ENCODE data around the gene GDF2. TPM values are rescaled to one million over a fixed set of nuclear protein-coding genes. Genes with fewer than 3 reads are reported as not detected.

Gene GDF2
- total RNA-seq, 4 donors from 2014 or later, result not detected

DNA sequence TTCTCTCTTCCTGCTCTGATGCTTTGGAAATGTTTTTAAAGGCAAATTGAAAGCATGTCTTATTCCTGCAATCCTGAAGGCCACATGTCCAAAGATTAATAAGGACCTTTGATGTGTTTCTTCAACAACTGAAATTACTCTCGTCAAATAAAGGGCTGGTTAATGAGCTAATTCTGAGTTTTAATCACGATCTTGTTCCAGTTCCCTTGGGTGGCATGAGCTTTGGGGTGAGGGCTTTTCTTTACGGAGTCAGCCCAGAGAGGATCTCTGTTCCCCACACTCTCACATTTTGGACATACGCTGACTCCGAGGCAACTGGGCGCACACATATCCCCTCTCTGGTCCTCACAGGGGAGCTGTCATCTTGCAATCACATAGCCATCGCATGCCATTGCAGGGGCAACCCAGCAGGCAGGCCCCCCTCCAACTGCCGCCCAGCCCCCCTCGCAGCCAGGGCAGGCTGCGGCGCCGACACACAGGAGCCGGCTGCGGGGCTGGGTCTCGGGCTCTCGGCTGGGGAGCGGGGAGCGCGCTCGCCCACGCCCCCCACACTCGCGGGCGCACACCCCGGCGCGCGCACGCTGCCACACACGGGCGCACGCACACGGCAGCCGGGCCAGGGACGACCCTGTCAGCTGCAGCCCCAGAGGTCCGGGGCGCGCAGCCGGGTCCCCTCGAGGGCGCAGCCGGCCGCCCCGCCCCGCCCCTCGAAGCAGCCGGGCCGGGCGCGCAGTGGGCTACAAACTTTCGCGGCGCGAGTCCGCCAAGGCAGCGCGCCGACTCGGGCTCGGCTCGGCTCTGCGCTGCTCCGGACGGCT is 22.4 kb upstream of the GDF2 start, which contains the start of gene GDF10:
Gene GDF10 (plus strand): TSS at position 587 of the 818 bp plus-strand sequence. CDS start 455 bp downstream, outside the sequence.
- Histone ChIP-seq H3K36me3 (no peaks in the 10 kb centered on the region), H3K27me3 (peaks cover 0 to 82% (median 5%) of the 10 kb centered on the region in 4 donors), H3K4me3 (peak within 1 kb of the TSS; percentile 31 to 66 (median 42)), H3K27ac (peak within 1 kb of the TSS in 2 of 4 donors; percentile 28 to 58), H3K4me1 (peaks cover 0 to 32% (median 11%) of the 10 kb centered on the region in 3 donors), H3K9me3 (no peaks in the 10 kb centered on the region)
- 40 to 43% methylated on average over 3 to 7 of the region's 64 CpGs for WGBS, 2 donors
- intact Hi-C loops (cut with DNase I), result no loop called here
- TF ChIP-seq, protein P1, sequence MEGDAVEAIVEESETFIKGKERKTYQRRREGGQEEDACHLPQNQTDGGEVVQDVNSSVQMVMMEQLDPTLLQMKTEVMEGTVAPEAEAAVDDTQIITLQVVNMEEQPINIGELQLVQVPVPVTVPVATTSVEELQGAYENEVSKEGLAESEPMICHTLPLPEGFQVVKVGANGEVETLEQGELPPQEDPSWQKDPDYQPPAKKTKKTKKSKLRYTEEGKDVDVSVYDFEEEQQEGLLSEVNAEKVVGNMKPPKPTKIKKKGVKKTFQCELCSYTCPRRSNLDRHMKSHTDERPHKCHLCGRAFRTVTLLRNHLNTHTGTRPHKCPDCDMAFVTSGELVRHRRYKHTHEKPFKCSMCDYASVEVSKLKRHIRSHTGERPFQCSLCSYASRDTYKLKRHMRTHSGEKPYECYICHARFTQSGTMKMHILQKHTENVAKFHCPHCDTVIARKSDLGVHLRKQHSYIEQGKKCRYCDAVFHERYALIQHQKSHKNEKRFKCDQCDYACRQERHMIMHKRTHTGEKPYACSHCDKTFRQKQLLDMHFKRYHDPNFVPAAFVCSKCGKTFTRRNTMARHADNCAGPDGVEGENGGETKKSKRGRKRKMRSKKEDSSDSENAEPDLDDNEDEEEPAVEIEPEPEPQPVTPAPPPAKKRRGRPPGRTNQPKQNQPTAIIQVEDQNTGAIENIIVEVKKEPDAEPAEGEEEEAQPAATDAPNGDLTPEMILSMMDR (IDR thresholded peaks at IDR 0.05), result no peak
- DNase-seq, result no peak

DNA sequence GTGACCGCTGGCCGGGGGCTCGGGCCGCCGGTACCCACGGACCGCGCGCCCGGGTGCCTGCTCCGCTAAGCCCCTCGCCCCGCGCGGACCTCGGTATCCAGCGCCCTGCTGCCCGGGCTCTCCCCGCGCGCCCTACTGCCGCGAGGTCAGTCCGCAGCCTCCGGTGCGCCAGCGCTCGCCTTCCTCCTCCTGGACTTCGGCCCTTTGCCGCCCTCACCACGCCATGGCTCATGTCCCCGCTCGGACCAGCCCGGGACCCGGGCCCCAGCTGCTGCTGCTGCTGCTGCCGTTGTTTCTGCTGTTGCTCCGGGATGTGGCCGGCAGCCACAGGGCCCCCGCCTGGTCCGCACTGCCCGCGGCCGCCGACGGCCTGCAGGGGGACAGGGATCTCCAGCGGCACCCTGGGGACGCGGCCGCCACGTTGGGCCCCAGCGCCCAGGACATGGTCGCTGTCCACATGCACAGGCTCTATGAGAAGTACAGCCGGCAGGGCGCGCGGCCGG is 21.8 kb upstream of the GDF2 start:
- H3K36me3 ChIP-seq, result no peaks in the 10 kb centered on the region
- peak overlapping the region; percentile 31 to 66 (median 42) for H3K4me3 ChIP-seq
- intact Hi-C loops (cut with DNase I), result no loop called here
- no peak for DNase-seq
- peaks cover 0 to 30% (median 11%) of the 10 kb centered on the region in 3 donors for H3K4me1 ChIP-seq
- H3K27me3 ChIP-seq, result peaks cover 0 to 82% (median 5%) of the 10 kb centered on the region in 4 donors
- TF ChIP-seq, protein P1 (IDR thresholded peaks at IDR 0.05), result no peak
- no peak for TF ChIP-seq POLR2A (IDR thresholded peaks at IDR 0.05)
- WGBS, 2 donors, result 0 to 43% methylated on average over 5 to 8 of the region's 57 CpGs
- no peaks in the 10 kb centered on the region for H3K9me3 ChIP-seq
- peak overlapping the region in 2 of 4 donors; percentile 28 to 58 for H3K27ac ChIP-seq

DNA sequence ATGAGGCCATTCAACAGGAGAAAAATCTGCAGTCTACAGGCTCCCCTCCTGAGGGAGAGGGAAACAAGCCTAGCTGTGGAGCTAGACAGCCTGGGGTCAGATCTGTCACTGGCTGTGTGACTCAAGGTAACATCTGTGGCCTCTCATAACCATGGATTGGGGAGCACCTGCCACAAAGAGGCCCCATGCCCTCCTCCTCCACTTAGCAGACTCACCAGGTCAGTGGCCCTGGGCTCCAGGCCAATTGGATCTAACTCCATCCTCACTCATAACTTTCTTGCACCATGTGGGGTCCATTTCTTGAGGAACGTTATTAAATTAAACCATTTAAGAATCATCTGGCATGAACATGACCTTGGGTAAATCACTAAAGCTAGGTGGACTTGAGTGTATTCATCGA is 20.4 kb upstream of the GDF2 start:
- peak overlapping the region in 2 of 4 donors; percentile 49 to 66 for H3K4me3 ChIP-seq
- peaks cover 0 to 22% (median 11%) of the 10 kb centered on the region in 3 donors for H3K4me1 ChIP-seq
- no peak overlapping the region for H3K27ac ChIP-seq
- H3K27me3 ChIP-seq, result peaks cover 0 to 85% (median 5%) of the 10 kb centered on the region in 4 donors
- H3K36me3 ChIP-seq, result no peaks in the 10 kb centered on the region
- intact Hi-C loops (cut with DNase I), result no loop called here
- no peak for DNase-seq
- H3K9me3 ChIP-seq, result no peaks in the 10 kb centered on the region
- 81 to 83% methylated on average over 2 of the region's 2 CpGs for WGBS, 2 donors
- no peak for TF ChIP-seq POLR2A (IDR thresholded peaks at IDR 0.05)
- TF ChIP-seq, protein P1 (IDR thresholded peaks at IDR 0.05), result no peak

DNA sequence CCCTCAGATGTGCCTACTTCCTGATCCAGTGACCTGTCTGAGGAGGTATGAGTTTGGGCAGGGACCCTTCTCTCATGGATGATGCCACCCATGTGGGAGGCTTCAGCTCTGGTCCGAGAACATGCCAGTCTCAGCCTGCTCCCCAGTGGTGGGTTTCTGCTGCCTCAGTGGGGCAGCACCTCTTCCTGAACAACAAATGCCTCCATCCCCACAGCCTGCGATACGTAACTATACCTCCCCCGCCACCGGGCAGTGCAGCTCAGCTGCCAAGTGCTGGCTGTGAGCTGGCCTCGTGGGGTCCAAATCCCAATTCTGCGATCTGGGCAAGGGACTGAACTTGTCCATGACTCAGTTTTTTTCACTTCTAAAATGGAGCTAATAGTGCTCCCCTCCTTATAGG is 19.1 kb upstream of the GDF2 start:
- TF ChIP-seq POLR2A (IDR thresholded peaks at IDR 0.05), result no peak
- TF ChIP-seq, protein P1 (IDR thresholded peaks at IDR 0.05), result no peak
- H3K27me3 ChIP-seq, result peaks cover 0 to 84% (median 5%) of the 10 kb centered on the region in 4 donors
- H3K4me3 ChIP-seq, result no peak overlapping the region
- WGBS, 2 donors, result 87 to 90% methylated on average over 5 to 7 of the region's 7 CpGs
- H3K4me1 ChIP-seq, result peaks cover 0 to 22% (median 11%) of the 10 kb centered on the region in 3 donors
- H3K27ac ChIP-seq, result no peak overlapping the region
- intact Hi-C loops (cut with DNase I), result no loop called here
- H3K9me3 ChIP-seq, result no peaks in the 10 kb centered on the region
- DNase-seq, result no peak
- no peaks in the 10 kb centered on the region for H3K36me3 ChIP-seq

DNA sequence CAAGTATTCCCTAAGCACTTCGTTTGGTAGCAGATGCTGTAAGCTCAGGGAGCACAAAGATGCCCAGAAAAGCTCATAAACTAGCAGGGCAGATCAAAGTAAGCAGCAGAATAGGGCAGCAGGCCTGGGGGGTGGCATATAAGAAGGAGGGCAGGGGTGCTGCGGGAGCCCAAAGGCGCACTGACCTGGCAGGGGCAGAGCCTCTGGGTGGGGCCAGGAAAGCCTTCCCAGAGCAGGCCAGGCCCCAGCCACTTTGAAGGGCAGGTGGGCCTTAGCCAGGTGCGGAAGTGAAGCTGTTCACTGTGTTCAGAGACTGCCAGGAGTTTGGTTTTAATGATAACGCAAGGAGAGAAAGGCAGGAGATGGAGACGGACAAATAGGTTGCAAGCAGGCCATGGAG is 18.4 kb upstream of the GDF2 start:
- no peak for TF ChIP-seq POLR2A (IDR thresholded peaks at IDR 0.05)
- TF ChIP-seq, protein P1 (IDR thresholded peaks at IDR 0.05), result no peak
- no peak for DNase-seq
- 80 to 89% methylated on average over 6 of the region's 6 CpGs for WGBS, 2 donors
- H3K27me3 ChIP-seq, result peaks cover 0 to 81% (median 5%) of the 10 kb centered on the region in 4 donors
- no peak overlapping the region for H3K4me3 ChIP-seq
- H3K4me1 ChIP-seq, result peaks cover 0 to 22% (median 11%) of the 10 kb centered on the region in 3 donors
- no peaks in the 10 kb centered on the region for H3K36me3 ChIP-seq
- H3K9me3 ChIP-seq, result no peaks in the 10 kb centered on the region
- no peak overlapping the region for H3K27ac ChIP-seq
- intact Hi-C loops (cut with DNase I), result no loop called here

Measured in esophagus squamous epithelium (tissue), 5 donors.